WTC11 (cell line): ENCODE data around the gene A1BG. TPM values are rescaled to one million over a fixed set of nuclear protein-coding genes. Genes with fewer than 3 reads are reported as not detected.

ENCODE experiments used
- ATF1 ChIP-seq: sonication (generic); formaldehyde crosslinking; IDR thresholded peaks from 2 replicates; pipeline ENCODE4 v1.8.1; 2023; ENCODE audit warnings: mild to moderate bottlenecking, moderate library complexity, missing genetic modification reagents
- ELF4 ChIP-seq: sonication (generic); formaldehyde crosslinking; IDR thresholded peaks from 2 replicates; pipeline ENCODE4 v1.8.1; 2022; ENCODE audit warnings: low read depth, mild to moderate bottlenecking, moderate library complexity, missing genetic modification reagents
- FOXP1 ChIP-seq: sonication (generic); formaldehyde crosslinking; IDR thresholded peaks from 2 replicates; pipeline ENCODE4 v1.8.0; 2022; ENCODE audit warnings: missing genetic modification reagents, mild to moderate bottlenecking, moderate library complexity, borderline replicate concordance
- GABPB1 ChIP-seq: sonication (generic); formaldehyde crosslinking; IDR thresholded peaks from 2 replicates; pipeline ENCODE4 v1.8.1; 2023; ENCODE audit warnings: mild to moderate bottlenecking, missing genetic modification reagents
- GRHL2 ChIP-seq: fragments of 250-450 bp; sonication (Bioruptor Pico); IDR thresholded peaks from 2 replicates; pipeline ENCODE4 v1.8.0; 2022; ENCODE audit warnings: mild to moderate bottlenecking, moderate library complexity; ENCODE audit not compliant: insufficient replicate concordance, severe bottlenecking
- HMGA2 ChIP-seq: fragments of 250-450 bp; sonication (Bioruptor Pico); IDR thresholded peaks from 2 replicates; pipeline ENCODE4 v1.4.0; 2021; ENCODE audit warnings: mild to moderate bottlenecking, moderate library complexity
- JAZF1 ChIP-seq: fragments of 250-450 bp; sonication (Bioruptor Pico); IDR thresholded peaks from 2 replicates; pipeline ENCODE4 v1.9.0; 2021; ENCODE audit warnings: moderate library complexity, mild to moderate bottlenecking, inconsistent platforms
- NFATC4 ChIP-seq: fragments of 250-450 bp; sonication (Bioruptor Pico); IDR thresholded peaks from 2 replicates; pipeline ENCODE4 v1.9.0; 2021; ENCODE audit warnings: mild to moderate bottlenecking
- NR2C2 ChIP-seq: sonication (generic); formaldehyde crosslinking; IDR thresholded peaks from 2 replicates; pipeline ENCODE4 v1.8.0; 2022; ENCODE audit warnings: mild to moderate bottlenecking, missing genetic modification reagents
- PRRX2 ChIP-seq: fragments of 250-450 bp; sonication (Bioruptor Pico); IDR thresholded peaks from 2 replicates; pipeline ENCODE4 v1.8.0; 2021; ENCODE audit warnings: mild to moderate bottlenecking
- RELA ChIP-seq: sonication (generic); formaldehyde crosslinking; IDR thresholded peaks from 2 replicates; pipeline ENCODE4 v1.8.1; 2022; ENCODE audit warnings: missing genetic modification reagents, mild to moderate bottlenecking, borderline replicate concordance
- SMAD3 ChIP-seq: sonication (generic); formaldehyde crosslinking; IDR thresholded peaks from 2 replicates; pipeline ENCODE4 v1.8.0; 2022; ENCODE audit warnings: missing genetic modification reagents, mild to moderate bottlenecking, borderline replicate concordance
- SOX15 ChIP-seq: fragments of 250-450 bp; sonication (Bioruptor Pico); IDR thresholded peaks from 2 replicates; pipeline ENCODE4 v1.9.0; 2021; ENCODE audit warnings: mild to moderate bottlenecking
- TCF7 ChIP-seq: sonication (generic); formaldehyde crosslinking; IDR thresholded peaks from 2 replicates; pipeline ENCODE4 v1.8.0; 2022; ENCODE audit warnings: mild to moderate bottlenecking, low read depth, missing genetic modification reagents, moderate library complexity
- ZBTB21 ChIP-seq: sonication (generic); formaldehyde crosslinking; IDR thresholded peaks from 2 replicates; pipeline ENCODE4 v1.8.1; 2023; ENCODE audit warnings: mild to moderate bottlenecking, missing genetic modification reagents, borderline replicate concordance
- ZNF423 ChIP-seq: fragments of 250-450 bp; sonication (Bioruptor Pico); IDR thresholded peaks from 2 replicates; pipeline ENCODE4 v2.1.2; 2022; ENCODE audit warnings: mild to moderate bottlenecking, moderate library complexity
- ZNF671 ChIP-seq: fragments of 250-450 bp; sonication (Bioruptor Pico); IDR thresholded peaks from 2 replicates; pipeline ENCODE4 v1.8.0; 2021; ENCODE audit warnings: mild to moderate bottlenecking
- total RNA-seq: library from RNA; stranded (reverse); gene quantifications from 3 replicates; pipeline ENCODE4 v1.2.3, GENCODE V29; 2021
- TF ChIP-seq, protein P1 (sequence below): sonication (generic); formaldehyde crosslinking; IDR thresholded peaks from 2 replicates; pipeline ENCODE4 v1.8.1; 2022; ENCODE audit warnings: mild to moderate bottlenecking, moderate library complexity, missing genetic modification reagents
- TF ChIP-seq, protein P2 (sequence below): sonication (generic); formaldehyde crosslinking; IDR thresholded peaks from 2 replicates; pipeline ENCODE4 v1.8.0; 2023; ENCODE audit warnings: missing genetic modification reagents, mild to moderate bottlenecking, borderline replicate concordance
- TF ChIP-seq, protein P3 (sequence below): fragments of 250-450 bp; sonication (Bioruptor Pico); conservative IDR thresholded peaks from 2 replicates; pipeline ENCODE4 v1.9.0; 2021; ENCODE audit warnings: mild to moderate bottlenecking
- TF ChIP-seq, protein P4 (sequence below): sonication (generic); formaldehyde crosslinking; IDR thresholded peaks from 2 replicates; pipeline ENCODE4 v1.8.0; 2023; ENCODE audit warnings: mild to moderate bottlenecking, missing genetic modification reagents
- TF ChIP-seq, protein P5 (sequence below): sonication (generic); formaldehyde crosslinking; IDR thresholded peaks from 2 replicates; pipeline ENCODE4 v1.8.1; 2022; ENCODE audit warnings: mild to moderate bottlenecking, missing genetic modification reagents, moderate library complexity, borderline replicate concordance
- TF ChIP-seq, protein P6 (sequence below): fragments of 250-450 bp; sonication (Bioruptor Pico); IDR thresholded peaks from 2 replicates; pipeline ENCODE4 v2.1.2; 2022; ENCODE audit warnings: mild to moderate bottlenecking, moderate library complexity
- TF ChIP-seq, protein P7 (sequence below): sonication (generic); formaldehyde crosslinking; IDR thresholded peaks from 2 replicates; pipeline ENCODE4 v1.8.0; 2022; ENCODE audit warnings: mild to moderate bottlenecking, missing genetic modification reagents

A1BG gene
- total RNA-seq, 1 experiment from 2014 or later, result 24.3 TPM

DNA sequence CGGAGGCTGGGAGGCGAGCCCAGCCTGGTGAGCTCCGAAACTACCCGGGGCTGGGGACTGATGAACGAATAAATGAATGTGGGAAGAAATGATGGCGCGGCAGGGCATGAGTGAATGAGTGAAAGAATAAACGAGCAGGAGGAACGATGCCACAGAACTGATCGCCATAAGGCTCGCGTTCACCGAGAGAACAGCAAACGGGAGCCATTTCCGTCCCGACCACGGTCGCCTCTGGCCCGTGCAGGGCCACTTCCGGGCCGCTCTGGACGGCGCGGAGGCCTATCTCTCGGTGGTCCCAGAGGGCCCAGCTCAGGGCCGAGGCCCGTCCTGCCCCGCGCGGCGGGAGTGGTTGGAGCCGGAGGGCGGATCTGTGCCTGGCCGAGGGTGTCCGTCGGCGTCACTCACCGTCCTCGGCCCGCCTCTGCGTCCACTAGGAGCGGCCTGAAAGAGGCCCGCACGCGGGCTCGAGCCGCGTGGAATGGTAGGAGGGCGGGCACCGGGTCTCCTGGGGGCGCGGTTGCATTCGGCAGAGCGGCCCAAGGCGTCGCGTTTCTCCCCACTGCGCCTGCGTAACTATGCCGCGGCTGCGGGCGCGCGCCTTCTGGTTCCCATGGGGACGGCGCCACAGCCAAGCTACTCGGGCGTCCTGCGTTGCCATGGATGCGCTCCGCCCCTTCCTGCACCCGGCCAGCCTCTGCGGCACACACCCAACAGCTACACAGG lies 9.1 kb upstream of the A1BG start, which contains the start of gene ZNF497 (continued):
- TF ChIP-seq, protein P1, sequence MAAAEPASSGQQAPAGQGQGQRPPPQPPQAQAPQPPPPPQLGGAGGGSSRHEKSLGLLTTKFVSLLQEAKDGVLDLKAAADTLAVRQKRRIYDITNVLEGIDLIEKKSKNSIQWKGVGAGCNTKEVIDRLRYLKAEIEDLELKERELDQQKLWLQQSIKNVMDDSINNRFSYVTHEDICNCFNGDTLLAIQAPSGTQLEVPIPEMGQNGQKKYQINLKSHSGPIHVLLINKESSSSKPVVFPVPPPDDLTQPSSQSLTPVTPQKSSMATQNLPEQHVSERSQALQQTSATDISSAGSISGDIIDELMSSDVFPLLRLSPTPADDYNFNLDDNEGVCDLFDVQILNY, result peak; percentile 52; the same call in 1 of the 2 replicates
- TF ChIP-seq PRRX2 (CRISPR knock-in tag), result no peak
- TF ChIP-seq NR2C2, result no peak
- no peak for TF ChIP-seq FOXP1 (CRISPR knock-in tag)
- no peak for TF ChIP-seq ZNF423 (CRISPR knock-in tag)
- TF ChIP-seq, protein P2, sequence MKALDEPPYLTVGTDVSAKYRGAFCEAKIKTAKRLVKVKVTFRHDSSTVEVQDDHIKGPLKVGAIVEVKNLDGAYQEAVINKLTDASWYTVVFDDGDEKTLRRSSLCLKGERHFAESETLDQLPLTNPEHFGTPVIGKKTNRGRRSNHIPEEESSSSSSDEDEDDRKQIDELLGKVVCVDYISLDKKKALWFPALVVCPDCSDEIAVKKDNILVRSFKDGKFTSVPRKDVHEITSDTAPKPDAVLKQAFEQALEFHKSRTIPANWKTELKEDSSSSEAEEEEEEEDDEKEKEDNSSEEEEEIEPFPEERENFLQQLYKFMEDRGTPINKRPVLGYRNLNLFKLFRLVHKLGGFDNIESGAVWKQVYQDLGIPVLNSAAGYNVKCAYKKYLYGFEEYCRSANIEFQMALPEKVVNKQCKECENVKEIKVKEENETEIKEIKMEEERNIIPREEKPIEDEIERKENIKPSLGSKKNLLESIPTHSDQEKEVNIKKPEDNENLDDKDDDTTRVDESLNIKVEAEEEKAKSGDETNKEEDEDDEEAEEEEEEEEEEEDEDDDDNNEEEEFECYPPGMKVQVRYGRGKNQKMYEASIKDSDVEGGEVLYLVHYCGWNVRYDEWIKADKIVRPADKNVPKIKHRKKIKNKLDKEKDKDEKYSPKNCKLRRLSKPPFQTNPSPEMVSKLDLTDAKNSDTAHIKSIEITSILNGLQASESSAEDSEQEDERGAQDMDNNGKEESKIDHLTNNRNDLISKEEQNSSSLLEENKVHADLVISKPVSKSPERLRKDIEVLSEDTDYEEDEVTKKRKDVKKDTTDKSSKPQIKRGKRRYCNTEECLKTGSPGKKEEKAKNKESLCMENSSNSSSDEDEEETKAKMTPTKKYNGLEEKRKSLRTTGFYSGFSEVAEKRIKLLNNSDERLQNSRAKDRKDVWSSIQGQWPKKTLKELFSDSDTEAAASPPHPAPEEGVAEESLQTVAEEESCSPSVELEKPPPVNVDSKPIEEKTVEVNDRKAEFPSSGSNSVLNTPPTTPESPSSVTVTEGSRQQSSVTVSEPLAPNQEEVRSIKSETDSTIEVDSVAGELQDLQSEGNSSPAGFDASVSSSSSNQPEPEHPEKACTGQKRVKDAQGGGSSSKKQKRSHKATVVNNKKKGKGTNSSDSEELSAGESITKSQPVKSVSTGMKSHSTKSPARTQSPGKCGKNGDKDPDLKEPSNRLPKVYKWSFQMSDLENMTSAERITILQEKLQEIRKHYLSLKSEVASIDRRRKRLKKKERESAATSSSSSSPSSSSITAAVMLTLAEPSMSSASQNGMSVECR (CRISPR knock-in tag), result peak; percentile 77; the same call in 1 of the 2 replicates
- TF ChIP-seq, protein P3, sequence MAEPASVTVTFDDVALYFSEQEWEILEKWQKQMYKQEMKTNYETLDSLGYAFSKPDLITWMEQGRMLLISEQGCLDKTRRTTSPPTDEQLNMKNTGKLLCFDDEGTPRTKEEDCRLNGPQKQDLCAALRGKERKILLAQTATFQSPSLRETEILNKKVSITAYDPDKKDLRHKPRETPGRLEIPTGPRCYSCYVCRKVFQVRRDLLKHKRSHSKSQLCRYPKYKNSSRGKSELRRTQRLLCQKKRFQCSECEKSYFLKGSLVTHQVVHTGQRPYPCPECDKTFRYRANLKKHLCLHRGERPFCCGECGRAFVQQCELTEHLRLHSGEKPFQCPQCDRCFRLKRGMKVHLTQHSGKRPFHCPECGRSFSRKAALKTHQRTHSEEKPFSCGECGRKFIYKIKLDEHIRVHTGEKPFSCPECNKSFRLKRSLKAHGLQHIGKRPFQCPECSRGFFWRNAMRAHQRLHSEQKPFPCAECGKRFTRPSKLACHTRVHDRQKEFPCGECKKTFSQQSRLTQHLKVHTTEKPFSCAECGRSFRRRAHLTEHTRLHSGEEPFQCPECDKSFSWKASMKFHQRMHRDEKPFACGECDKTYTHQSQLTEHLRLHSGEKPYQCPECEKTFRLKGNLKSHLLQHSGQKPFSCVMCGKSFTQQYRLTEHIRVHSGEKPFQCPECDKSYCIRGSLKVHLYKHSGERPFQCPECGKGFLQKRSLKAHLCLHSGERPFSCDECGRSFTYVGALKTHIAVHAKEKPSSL, result no peak
- no peak for TF ChIP-seq RELA (CRISPR knock-in tag)
- TF ChIP-seq, protein P4, sequence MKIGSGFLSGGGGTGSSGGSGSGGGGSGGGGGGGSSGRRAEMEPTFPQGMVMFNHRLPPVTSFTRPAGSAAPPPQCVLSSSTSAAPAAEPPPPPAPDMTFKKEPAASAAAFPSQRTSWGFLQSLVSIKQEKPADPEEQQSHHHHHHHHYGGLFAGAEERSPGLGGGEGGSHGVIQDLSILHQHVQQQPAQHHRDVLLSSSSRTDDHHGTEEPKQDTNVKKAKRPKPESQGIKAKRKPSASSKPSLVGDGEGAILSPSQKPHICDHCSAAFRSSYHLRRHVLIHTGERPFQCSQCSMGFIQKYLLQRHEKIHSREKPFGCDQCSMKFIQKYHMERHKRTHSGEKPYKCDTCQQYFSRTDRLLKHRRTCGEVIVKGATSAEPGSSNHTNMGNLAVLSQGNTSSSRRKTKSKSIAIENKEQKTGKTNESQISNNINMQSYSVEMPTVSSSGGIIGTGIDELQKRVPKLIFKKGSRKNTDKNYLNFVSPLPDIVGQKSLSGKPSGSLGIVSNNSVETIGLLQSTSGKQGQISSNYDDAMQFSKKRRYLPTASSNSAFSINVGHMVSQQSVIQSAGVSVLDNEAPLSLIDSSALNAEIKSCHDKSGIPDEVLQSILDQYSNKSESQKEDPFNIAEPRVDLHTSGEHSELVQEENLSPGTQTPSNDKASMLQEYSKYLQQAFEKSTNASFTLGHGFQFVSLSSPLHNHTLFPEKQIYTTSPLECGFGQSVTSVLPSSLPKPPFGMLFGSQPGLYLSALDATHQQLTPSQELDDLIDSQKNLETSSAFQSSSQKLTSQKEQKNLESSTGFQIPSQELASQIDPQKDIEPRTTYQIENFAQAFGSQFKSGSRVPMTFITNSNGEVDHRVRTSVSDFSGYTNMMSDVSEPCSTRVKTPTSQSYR, result no peak
- TF ChIP-seq ATF1 (CRISPR knock-in tag), result no peak
- TF ChIP-seq, protein P5, sequence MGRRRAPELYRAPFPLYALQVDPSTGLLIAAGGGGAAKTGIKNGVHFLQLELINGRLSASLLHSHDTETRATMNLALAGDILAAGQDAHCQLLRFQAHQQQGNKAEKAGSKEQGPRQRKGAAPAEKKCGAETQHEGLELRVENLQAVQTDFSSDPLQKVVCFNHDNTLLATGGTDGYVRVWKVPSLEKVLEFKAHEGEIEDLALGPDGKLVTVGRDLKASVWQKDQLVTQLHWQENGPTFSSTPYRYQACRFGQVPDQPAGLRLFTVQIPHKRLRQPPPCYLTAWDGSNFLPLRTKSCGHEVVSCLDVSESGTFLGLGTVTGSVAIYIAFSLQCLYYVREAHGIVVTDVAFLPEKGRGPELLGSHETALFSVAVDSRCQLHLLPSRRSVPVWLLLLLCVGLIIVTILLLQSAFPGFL (CRISPR knock-in tag), result no peak
- TF ChIP-seq HMGA2 (CRISPR knock-in tag), result no peak
- TF ChIP-seq ZNF671 (CRISPR knock-in tag), result no peak
- no peak for TF ChIP-seq TCF7
- TF ChIP-seq GRHL2, result no peak
- TF ChIP-seq ZBTB21, result 0 out of 2 replicates have a peak, but pooled peaks have one; percentile 52
- TF ChIP-seq, protein P6, sequence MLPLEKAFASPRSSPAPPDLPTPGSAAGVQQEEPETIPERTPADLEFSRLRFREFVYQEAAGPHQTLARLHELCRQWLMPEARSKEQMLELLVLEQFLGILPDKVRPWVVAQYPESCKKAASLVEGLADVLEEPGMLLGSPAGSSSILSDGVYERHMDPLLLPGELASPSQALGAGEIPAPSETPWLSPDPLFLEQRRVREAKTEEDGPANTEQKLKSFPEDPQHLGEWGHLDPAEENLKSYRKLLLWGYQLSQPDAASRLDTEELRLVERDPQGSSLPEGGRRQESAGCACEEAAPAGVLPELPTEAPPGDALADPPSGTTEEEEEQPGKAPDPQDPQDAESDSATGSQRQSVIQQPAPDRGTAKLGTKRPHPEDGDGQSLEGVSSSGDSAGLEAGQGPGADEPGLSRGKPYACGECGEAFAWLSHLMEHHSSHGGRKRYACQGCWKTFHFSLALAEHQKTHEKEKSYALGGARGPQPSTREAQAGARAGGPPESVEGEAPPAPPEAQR (CRISPR knock-in tag), result no peak
- no peak for TF ChIP-seq NFATC4 (CRISPR knock-in tag)
- TF ChIP-seq, protein P7, sequence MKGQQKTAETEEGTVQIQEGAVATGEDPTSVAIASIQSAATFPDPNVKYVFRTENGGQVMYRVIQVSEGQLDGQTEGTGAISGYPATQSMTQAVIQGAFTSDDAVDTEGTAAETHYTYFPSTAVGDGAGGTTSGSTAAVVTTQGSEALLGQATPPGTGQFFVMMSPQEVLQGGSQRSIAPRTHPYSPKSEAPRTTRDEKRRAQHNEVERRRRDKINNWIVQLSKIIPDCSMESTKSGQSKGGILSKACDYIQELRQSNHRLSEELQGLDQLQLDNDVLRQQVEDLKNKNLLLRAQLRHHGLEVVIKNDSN (CRISPR knock-in tag), result no peak
- no peak for TF ChIP-seq SOX15 (CRISPR knock-in tag)
- no peak for TF ChIP-seq SMAD3
- no peak for TF ChIP-seq JAZF1 (CRISPR knock-in tag)
- TF ChIP-seq ELF4 (CRISPR knock-in tag), result 0 out of 2 replicates have a peak, but pooled peaks have one; percentile 43
- TF ChIP-seq GABPB1, result peak; percentile 71; the same call in 1 of the 2 replicates
